ENCODE measurements around the gene EXOC6B.

EXOC6B gene

DNA sequence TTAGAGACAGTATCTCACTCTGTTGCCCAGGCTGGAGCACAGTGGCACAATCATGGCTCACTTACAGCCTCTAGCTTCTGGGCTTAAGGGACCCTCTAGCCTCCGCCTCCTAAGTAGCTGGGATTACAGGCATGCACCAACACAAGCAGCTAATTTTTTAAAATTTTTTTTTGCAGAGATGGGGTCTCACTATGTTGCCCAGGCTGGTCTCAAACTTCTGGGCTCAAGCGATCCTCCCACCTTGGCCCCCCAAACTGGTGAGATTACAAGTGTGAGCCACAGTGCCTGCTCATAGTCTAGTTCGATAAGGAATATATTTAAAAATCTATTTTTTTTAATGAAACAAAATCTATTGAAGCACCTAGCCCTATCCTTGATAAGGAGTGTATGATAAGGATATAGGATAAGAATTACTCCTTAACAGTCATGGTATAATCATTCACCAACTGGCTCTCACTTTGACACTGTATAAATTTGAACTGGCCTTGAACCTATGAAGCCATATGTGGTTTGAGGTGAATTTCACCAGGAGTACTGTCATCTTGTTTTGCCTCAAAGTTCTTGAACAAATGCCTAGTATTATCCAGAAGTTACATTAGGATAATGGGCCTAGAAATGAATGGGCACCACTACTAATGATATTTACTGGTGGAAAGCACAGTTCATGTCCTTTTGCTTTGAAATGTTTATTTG is 71.1 kb downstream of the EXOC6B start:
- FAIRE-seq (no peak), DNase-seq (ENCODE audit: insufficient read length, low spot score) (no peak)
- TF ChIP-seq POU2F2 (IDR thresholded peaks at IDR 0.05; ENCODE audit: low read depth, low read length) (no peak), POLR2AphosphoS5 (IDR thresholded peaks at IDR 0.05; ENCODE audit: low read depth, low read length) (no peak), TAF1 (IDR thresholded peaks at IDR 0.05; ENCODE audit: low read depth, low read length) (no peak), PAX5 (IDR thresholded peaks at IDR 0.05; ENCODE audit: insufficient read depth, low read length, severe bottlenecking) (no peak), POLR2A (IDR thresholded peaks at IDR 0.05; ENCODE audit: low read depth, low read length) (no peak), SPI1 (IDR thresholded peaks at IDR 0.05; ENCODE audit: low read depth, low read length) (no peak)

DNA sequence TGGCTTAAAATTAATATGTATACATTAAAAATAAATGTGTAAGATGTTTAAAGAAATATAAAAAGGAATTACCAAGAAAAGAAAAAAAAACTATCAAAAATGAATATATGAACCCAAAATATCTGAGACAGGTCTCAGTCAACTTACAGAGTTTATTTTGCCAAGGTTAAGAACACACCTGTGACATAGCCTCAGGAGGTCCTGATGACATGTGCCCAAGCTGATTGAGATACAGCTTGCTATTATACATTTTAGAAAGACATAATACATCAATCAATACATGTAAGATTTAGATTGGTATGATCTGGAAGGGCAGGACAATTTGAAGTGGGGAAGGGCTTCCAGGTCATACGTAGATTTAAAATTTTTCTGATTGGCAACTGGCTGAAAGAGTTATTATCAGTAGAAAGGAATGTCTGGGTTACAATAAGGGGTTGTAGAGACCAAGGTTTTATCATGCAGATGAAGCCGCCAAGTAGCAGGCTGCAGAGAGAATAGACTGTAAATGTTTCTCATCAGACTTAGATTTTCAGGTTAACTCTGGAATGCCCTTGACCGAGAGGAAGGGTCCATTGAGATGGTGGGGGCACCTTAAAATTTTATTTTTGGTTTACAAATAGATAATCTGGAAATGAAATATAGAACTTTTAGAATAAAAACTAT is 74.7 kb downstream of the EXOC6B start:
- TF ChIP-seq PAX5 (IDR thresholded peaks at IDR 0.05; ENCODE audit: insufficient read depth, low read length, severe bottlenecking): no peak
- TF ChIP-seq SPI1 (IDR thresholded peaks at IDR 0.05; ENCODE audit: low read depth, low read length): no peak
- TF ChIP-seq POLR2AphosphoS5 (IDR thresholded peaks at IDR 0.05; ENCODE audit: low read depth, low read length): no peak
- TF ChIP-seq TAF1 (IDR thresholded peaks at IDR 0.05; ENCODE audit: low read depth, low read length): no peak
- no peak for TF ChIP-seq POLR2A (IDR thresholded peaks at IDR 0.05; ENCODE audit: low read depth, low read length)
- TF ChIP-seq POU2F2 (IDR thresholded peaks at IDR 0.05; ENCODE audit: low read depth, low read length): no peak
- FAIRE-seq (no peak), DNase-seq (ENCODE audit: insufficient read length, low spot score) (no peak)

DNA sequence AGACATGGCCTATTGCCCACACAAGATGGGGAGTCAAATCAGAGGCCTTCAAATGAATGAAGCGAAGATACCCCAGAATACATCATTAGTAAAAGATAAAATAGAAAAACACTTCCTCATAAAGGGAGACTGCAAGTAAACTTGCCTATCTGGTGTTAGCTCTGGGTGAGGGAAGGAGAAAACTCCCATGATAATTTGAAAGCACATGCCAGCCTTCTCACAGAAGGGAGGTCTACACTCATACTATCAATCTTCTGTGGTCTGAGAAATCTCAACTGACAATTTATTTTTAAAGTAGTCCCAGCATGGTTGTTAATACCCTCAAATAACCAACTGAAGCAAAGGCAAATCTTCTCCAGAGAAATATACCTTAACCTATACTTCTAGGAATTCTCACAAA is 75.4 kb downstream of the EXOC6B start:
- DNase-seq (ENCODE audit: insufficient read length, low spot score) (no peak), FAIRE-seq (no peak)
- TF ChIP-seq TAF1 (IDR thresholded peaks at IDR 0.05; ENCODE audit: low read depth, low read length) (no peak), POLR2AphosphoS5 (IDR thresholded peaks at IDR 0.05; ENCODE audit: low read depth, low read length) (no peak), POU2F2 (IDR thresholded peaks at IDR 0.05; ENCODE audit: low read depth, low read length) (no peak), PAX5 (IDR thresholded peaks at IDR 0.05; ENCODE audit: insufficient read depth, low read length, severe bottlenecking) (no peak), POLR2A (IDR thresholded peaks at IDR 0.05; ENCODE audit: low read depth, low read length) (no peak), SPI1 (IDR thresholded peaks at IDR 0.05; ENCODE audit: low read depth, low read length) (no peak)

DNA sequence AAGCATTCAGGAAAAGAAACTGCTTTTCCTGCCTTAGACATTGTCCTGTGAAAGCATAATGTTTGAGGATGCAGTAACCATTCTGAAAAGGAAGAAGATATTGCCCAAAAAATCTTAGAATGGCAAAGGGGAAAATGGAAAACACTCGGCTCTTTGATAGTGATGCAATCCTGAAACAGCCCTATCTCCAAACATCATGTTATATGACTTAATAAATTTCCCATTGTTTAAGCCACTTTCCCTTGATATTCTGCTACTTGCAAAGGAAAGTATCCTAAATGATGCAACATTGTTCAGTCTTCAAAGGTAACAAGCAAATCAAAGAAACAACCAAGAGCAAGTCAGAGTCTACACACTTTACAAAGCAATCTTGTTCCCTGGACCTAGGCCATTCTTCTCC is 78.5 kb downstream of the EXOC6B start:
- DNase-seq (ENCODE audit: insufficient read length, low spot score) (no peak), FAIRE-seq (no peak)
- TF ChIP-seq POLR2AphosphoS5 (IDR thresholded peaks at IDR 0.05; ENCODE audit: low read depth, low read length): no peak
- TF ChIP-seq SPI1 (IDR thresholded peaks at IDR 0.05; ENCODE audit: low read depth, low read length): no peak
- TF ChIP-seq POU2F2 (IDR thresholded peaks at IDR 0.05; ENCODE audit: low read depth, low read length): no peak
- TF ChIP-seq PAX5 (IDR thresholded peaks at IDR 0.05; ENCODE audit: insufficient read depth, low read length, severe bottlenecking): no peak
- TF ChIP-seq TAF1 (IDR thresholded peaks at IDR 0.05; ENCODE audit: low read depth, low read length): no peak
- TF ChIP-seq POLR2A (IDR thresholded peaks at IDR 0.05; ENCODE audit: low read depth, low read length): no peak

DNA sequence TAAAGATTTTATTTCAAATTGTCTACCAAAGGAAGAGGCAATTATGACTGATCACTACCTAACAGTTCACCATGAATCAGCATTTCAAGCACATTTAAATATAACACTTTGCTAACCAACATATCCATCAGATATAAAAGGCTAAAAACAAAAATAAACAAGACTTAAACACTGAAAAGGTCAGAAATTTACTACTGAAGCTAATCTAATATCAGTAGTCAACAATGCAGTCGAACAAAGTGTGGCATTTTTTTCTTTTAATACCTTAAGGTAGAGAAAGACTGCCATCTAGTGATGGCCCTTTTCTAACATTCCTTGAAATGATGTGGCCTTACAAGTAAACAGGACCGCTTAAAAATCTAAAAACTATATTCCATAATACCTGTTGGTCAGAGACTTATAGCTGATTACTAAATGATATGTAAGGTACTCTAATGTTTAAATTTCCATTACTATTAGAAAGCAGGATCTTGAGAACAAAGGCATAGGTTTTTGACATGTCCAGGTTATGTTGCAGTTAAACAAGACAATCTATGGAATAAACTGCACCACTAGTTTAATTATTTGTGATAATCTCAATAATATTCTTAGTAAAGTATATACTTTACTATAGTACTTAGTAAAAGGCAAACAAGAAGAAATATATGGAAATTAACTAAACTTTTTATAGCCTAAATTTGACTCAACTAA is 80.0 kb downstream of the EXOC6B start:
- FAIRE-seq (no peak), DNase-seq (ENCODE audit: insufficient read length, low spot score) (no peak)
- TF ChIP-seq POLR2A (IDR thresholded peaks at IDR 0.05; ENCODE audit: low read depth, low read length): no peak
- no peak for TF ChIP-seq POLR2AphosphoS5 (IDR thresholded peaks at IDR 0.05; ENCODE audit: low read depth, low read length)
- no peak for TF ChIP-seq PAX5 (IDR thresholded peaks at IDR 0.05; ENCODE audit: insufficient read depth, low read length, severe bottlenecking)
- TF ChIP-seq POU2F2 (IDR thresholded peaks at IDR 0.05; ENCODE audit: low read depth, low read length): no peak
- no peak for TF ChIP-seq SPI1 (IDR thresholded peaks at IDR 0.05; ENCODE audit: low read depth, low read length)
- no peak for TF ChIP-seq TAF1 (IDR thresholded peaks at IDR 0.05; ENCODE audit: low read depth, low read length)

DNA sequence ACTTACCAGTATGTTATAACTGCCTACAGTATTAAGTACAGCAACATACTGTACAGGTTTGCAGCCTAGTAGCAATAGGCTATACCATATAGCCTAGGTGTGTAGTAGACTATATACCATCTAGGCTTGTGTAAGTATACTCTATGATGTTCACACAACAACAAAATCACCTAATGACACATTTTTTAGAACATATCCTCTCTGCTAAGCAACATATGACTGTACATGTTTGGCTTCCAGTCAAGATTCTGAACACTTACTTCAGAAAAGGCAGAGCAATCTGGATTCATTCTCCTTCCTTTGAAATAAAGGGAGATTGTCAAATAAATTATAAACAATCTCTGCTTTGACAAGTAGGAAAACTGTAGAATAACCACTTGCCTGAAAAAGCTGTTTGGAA is 81.8 kb downstream of the EXOC6B start:
- no peak for DNase-seq (ENCODE audit: insufficient read length, low spot score)
- no peak for FAIRE-seq
- TF ChIP-seq TAF1 (IDR thresholded peaks at IDR 0.05; ENCODE audit: low read depth, low read length) (no peak), POU2F2 (IDR thresholded peaks at IDR 0.05; ENCODE audit: low read depth, low read length) (no peak), POLR2A (IDR thresholded peaks at IDR 0.05; ENCODE audit: low read depth, low read length) (no peak), SPI1 (IDR thresholded peaks at IDR 0.05; ENCODE audit: low read depth, low read length) (no peak)

DNA sequence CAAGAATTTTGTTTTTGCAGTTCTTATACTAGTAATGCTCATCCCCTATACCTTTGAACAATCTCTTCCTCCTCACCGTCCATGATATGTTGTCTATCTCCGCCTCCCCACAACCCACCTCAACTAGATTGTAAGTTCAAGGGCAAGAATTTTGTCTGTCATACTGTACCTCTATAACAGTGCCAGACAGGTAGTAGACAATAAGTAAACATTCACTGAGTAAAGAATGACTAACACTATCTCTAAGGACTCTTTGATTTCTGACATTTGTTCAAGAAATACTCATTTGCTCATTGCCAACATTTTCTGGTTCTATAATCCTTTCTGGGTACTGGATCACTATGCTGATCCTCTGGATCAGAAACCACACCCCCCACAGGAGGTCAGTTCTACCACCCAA is 82.4 kb downstream of the EXOC6B start:
- TF ChIP-seq SPI1 (IDR thresholded peaks at IDR 0.05; ENCODE audit: low read depth, low read length) (no peak), PAX5 (IDR thresholded peaks at IDR 0.05; ENCODE audit: insufficient read depth, low read length, severe bottlenecking) (no peak), POU2F2 (IDR thresholded peaks at IDR 0.05; ENCODE audit: low read depth, low read length) (no peak), TAF1 (IDR thresholded peaks at IDR 0.05; ENCODE audit: low read depth, low read length) (no peak), POLR2A (IDR thresholded peaks at IDR 0.05; ENCODE audit: low read depth, low read length) (no peak), POLR2AphosphoS5 (IDR thresholded peaks at IDR 0.05; ENCODE audit: low read depth, low read length) (no peak)
- no peak for FAIRE-seq
- DNase-seq (ENCODE audit: insufficient read length, low spot score): no peak

DNA sequence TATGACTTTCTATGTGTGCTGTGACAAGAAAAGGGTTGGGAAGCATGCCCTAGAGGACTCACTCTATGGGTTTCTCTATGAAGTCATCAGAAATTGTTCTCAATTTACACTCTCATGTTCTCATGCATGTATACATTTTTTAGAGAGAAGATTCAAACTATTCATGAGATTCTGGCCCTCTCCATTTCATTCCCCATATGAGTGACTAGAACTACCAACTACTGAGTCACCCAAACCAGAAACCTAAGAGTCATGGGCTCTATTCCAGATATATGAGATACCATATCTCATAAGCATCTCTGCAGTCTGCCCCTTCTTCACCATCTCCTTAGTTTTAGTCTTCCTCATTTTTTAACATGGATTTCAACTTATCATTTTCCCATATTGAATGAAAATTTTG is 87.7 kb downstream of the EXOC6B start:
- DNase-seq (ENCODE audit: insufficient read length, low spot score) (no peak), FAIRE-seq (no peak)
- TF ChIP-seq TAF1 (IDR thresholded peaks at IDR 0.05; ENCODE audit: low read depth, low read length): no peak
- no peak for TF ChIP-seq POU2F2 (IDR thresholded peaks at IDR 0.05; ENCODE audit: low read depth, low read length)
- TF ChIP-seq POLR2A (IDR thresholded peaks at IDR 0.05; ENCODE audit: low read depth, low read length): no peak
- no peak for TF ChIP-seq PAX5 (IDR thresholded peaks at IDR 0.05; ENCODE audit: insufficient read depth, low read length, severe bottlenecking)
- TF ChIP-seq POLR2AphosphoS5 (IDR thresholded peaks at IDR 0.05; ENCODE audit: low read depth, low read length): no peak
- TF ChIP-seq SPI1 (IDR thresholded peaks at IDR 0.05; ENCODE audit: low read depth, low read length): no peak

DNA sequence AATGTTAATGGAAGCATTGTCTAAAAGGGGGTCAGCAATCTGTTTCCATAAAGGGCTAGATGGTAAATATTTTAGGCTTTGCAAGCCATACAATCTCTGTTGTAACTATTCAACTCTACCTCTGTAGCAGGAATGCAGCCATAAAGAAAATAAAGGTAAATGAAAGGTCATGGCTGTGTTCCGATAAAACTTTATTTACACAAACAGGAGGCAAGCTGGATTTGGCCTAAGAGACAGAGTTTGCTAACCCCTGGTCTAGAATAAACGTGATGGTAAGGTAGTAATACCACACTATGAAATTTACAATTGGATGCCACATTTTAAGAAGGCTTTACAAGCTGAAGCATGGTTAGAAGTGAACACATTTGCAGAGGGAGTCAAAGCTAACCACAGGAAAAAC is 91.4 kb downstream of the EXOC6B start:
- DNase-seq (ENCODE audit: insufficient read length, low spot score) (no peak), FAIRE-seq (no peak)
- TF ChIP-seq POLR2A (IDR thresholded peaks at IDR 0.05; ENCODE audit: low read depth, low read length): no peak
- no peak for TF ChIP-seq POLR2AphosphoS5 (IDR thresholded peaks at IDR 0.05; ENCODE audit: low read depth, low read length)
- no peak for TF ChIP-seq TAF1 (IDR thresholded peaks at IDR 0.05; ENCODE audit: low read depth, low read length)
- no peak for TF ChIP-seq PAX5 (IDR thresholded peaks at IDR 0.05; ENCODE audit: insufficient read depth, low read length, severe bottlenecking)
- TF ChIP-seq POU2F2 (IDR thresholded peaks at IDR 0.05; ENCODE audit: low read depth, low read length): no peak
- no peak for TF ChIP-seq SPI1 (IDR thresholded peaks at IDR 0.05; ENCODE audit: low read depth, low read length)

Measured in GM12891 (cell line).